NT2/D1 (cell line): ENCODE measurements around the gene AP3D1.

Experiments used
- SUZ12 ChIP-seq: IDR thresholded peaks from 2 replicates; pipeline ENCODE4 v1.6.1; 2011; ENCODE audit not compliant: insufficient read length, insufficient read depth; ENCODE audit errors: extremely low read depth
- YY1 ChIP-seq: IDR thresholded peaks from 2 replicates; pipeline ENCODE4 v1.6.1; 2011; ENCODE audit not compliant: insufficient read length, insufficient read depth

- no peak for TF ChIP-seq YY1
- TF ChIP-seq SUZ12 = no peak
These were observed 41.5 kb upstream of the AP3D1 start for GRCh38 chr19:2192862-2193261.
